Measurements from ENCODE around the gene PPIP5K1. TPM values are rescaled to one million over a fixed set of nuclear protein-coding genes. Genes with fewer than 3 reads are reported as not detected.

PPIP5K1 gene
- total RNA-seq, 1 experiment from 2014 or later = 34.4 TPM

DNA sequence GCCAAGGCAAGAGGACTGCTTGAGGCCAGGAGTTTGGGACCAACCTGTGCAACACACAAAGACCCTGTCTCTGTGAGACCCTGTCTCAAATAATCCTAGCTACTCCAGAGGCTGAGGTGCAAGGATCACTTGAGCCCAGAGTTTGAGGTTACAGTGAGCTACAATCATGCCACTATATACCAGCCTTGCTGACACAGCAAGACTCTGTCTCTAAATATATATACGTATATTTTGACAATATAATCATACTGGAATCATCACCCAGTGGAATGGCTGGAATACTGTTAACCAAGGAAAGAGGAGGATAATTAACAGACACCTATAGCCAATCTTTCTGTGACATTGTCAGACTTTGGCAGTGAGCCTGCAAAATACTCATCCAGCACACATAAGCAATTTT, 81.6 kb downstream of the PPIP5K1 start:
- Mint-ChIP-seq H3K27me3 (ENCODE audit: low read depth) (peaks cover 26% of the 10 kb centered on the region), H3K9me3 (no peaks in the 10 kb centered on the region), H3K27ac (no peak overlapping the region), H3K4me1 (peaks cover 20% of the 10 kb centered on the region), H3K36me3 (no peaks in the 10 kb centered on the region), H3K4me3 (no peak overlapping the region)
- TF ChIP-seq GRHL2 (CRISPR knock-in tag; IDR thresholded peaks at IDR 0.05; ENCODE audit: insufficient replicate concordance, severe bottlenecking) = no peak
- TF ChIP-seq JUN (CRISPR knock-in tag; IDR thresholded peaks at IDR 0.05) = no peak
- TF ChIP-seq MYBL2 (CRISPR knock-in tag; IDR thresholded peaks at IDR 0.05) = no peak
- TF ChIP-seq ZNF138 (CRISPR knock-in tag; conservative IDR thresholded peaks at IDR 0.05) = no peak
- no peak for TF ChIP-seq ZNF219 (CRISPR knock-in tag; IDR thresholded peaks at IDR 0.05; ENCODE audit: borderline replicate concordance)
- TF ChIP-seq ZNF263 (CRISPR knock-in tag; IDR thresholded peaks at IDR 0.05; ENCODE audit: low read depth) = no peak
- TF ChIP-seq, protein P1, sequence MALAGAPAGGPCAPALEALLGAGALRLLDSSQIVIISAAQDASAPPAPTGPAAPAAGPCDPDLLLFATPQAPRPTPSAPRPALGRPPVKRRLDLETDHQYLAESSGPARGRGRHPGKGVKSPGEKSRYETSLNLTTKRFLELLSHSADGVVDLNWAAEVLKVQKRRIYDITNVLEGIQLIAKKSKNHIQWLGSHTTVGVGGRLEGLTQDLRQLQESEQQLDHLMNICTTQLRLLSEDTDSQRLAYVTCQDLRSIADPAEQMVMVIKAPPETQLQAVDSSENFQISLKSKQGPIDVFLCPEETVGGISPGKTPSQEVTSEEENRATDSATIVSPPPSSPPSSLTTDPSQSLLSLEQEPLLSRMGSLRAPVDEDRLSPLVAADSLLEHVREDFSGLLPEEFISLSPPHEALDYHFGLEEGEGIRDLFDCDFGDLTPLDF (CRISPR knock-in tag; IDR thresholded peaks at IDR 0.05) = no peak
- TF ChIP-seq, protein P2, sequence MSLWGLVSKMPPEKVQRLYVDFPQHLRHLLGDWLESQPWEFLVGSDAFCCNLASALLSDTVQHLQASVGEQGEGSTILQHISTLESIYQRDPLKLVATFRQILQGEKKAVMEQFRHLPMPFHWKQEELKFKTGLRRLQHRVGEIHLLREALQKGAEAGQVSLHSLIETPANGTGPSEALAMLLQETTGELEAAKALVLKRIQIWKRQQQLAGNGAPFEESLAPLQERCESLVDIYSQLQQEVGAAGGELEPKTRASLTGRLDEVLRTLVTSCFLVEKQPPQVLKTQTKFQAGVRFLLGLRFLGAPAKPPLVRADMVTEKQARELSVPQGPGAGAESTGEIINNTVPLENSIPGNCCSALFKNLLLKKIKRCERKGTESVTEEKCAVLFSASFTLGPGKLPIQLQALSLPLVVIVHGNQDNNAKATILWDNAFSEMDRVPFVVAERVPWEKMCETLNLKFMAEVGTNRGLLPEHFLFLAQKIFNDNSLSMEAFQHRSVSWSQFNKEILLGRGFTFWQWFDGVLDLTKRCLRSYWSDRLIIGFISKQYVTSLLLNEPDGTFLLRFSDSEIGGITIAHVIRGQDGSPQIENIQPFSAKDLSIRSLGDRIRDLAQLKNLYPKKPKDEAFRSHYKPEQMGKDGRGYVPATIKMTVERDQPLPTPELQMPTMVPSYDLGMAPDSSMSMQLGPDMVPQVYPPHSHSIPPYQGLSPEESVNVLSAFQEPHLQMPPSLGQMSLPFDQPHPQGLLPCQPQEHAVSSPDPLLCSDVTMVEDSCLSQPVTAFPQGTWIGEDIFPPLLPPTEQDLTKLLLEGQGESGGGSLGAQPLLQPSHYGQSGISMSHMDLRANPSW (CRISPR knock-in tag; conservative IDR thresholded peaks at IDR 0.05; ENCODE audit: low read depth) = no peak
- no peak for TF ChIP-seq RELA (CRISPR knock-in tag; IDR thresholded peaks at IDR 0.05; ENCODE audit: borderline replicate concordance)
- TF ChIP-seq CBFB (CRISPR knock-in tag; IDR thresholded peaks at IDR 0.05; ENCODE audit: low read depth) = no peak
- TF ChIP-seq, protein P3, sequence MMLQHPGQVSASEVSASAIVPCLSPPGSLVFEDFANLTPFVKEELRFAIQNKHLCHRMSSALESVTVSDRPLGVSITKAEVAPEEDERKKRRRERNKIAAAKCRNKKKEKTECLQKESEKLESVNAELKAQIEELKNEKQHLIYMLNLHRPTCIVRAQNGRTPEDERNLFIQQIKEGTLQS (CRISPR knock-in tag; conservative IDR thresholded peaks at IDR 0.05) = no peak
- TF ChIP-seq NR3C1 (CRISPR knock-in tag; conservative IDR thresholded peaks at IDR 0.05; ENCODE audit: low read depth) = no peak
- TF ChIP-seq, protein P4, sequence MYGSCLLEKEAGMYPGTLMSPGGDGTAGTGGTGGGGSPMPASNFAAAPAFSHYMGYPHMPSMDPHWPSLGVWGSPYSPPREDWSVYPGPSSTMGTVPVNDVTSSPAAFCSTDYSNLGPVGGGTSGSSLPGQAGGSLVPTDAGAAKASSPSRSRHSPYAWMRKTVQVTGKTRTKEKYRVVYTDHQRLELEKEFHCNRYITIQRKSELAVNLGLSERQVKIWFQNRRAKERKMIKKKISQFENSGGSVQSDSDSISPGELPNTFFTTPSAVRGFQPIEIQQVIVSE (CRISPR knock-in tag; IDR thresholded peaks at IDR 0.05; ENCODE audit: borderline replicate concordance) = no peak
- TF ChIP-seq, protein P5, sequence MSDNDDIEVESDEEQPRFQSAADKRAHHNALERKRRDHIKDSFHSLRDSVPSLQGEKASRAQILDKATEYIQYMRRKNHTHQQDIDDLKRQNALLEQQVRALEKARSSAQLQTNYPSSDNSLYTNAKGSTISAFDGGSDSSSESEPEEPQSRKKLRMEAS (CRISPR knock-in tag; IDR thresholded peaks at IDR 0.05) = no peak
- no peak for TF ChIP-seq CREM (CRISPR knock-in tag; IDR thresholded peaks at IDR 0.05)
- TF ChIP-seq, protein P6, sequence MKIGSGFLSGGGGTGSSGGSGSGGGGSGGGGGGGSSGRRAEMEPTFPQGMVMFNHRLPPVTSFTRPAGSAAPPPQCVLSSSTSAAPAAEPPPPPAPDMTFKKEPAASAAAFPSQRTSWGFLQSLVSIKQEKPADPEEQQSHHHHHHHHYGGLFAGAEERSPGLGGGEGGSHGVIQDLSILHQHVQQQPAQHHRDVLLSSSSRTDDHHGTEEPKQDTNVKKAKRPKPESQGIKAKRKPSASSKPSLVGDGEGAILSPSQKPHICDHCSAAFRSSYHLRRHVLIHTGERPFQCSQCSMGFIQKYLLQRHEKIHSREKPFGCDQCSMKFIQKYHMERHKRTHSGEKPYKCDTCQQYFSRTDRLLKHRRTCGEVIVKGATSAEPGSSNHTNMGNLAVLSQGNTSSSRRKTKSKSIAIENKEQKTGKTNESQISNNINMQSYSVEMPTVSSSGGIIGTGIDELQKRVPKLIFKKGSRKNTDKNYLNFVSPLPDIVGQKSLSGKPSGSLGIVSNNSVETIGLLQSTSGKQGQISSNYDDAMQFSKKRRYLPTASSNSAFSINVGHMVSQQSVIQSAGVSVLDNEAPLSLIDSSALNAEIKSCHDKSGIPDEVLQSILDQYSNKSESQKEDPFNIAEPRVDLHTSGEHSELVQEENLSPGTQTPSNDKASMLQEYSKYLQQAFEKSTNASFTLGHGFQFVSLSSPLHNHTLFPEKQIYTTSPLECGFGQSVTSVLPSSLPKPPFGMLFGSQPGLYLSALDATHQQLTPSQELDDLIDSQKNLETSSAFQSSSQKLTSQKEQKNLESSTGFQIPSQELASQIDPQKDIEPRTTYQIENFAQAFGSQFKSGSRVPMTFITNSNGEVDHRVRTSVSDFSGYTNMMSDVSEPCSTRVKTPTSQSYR (CRISPR knock-in tag; IDR thresholded peaks at IDR 0.05) = no peak
- TF ChIP-seq TP53 (CRISPR knock-in tag; IDR thresholded peaks at IDR 0.05) = no peak
- TF ChIP-seq, protein P7, sequence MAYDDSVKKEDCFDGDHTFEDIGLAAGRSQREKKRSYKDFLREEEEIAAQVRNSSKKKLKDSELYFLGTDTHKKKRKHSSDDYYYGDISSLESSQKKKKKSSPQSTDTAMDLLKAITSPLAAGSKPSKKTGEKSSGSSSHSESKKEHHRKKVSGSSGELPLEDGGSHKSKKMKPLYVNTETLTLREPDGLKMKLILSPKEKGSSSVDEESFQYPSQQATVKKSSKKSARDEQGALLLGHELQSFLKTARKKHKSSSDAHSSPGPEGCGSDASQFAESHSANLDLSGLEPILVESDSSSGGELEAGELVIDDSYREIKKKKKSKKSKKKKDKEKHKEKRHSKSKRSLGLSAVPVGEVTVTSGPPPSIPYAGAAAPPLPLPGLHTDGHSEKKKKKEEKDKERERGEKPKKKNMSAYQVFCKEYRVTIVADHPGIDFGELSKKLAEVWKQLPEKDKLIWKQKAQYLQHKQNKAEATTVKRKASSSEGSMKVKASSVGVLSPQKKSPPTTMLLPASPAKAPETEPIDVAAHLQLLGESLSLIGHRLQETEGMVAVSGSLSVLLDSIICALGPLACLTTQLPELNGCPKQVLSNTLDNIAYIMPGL (CRISPR knock-in tag; IDR thresholded peaks at IDR 0.05) = no peak
- DNase-seq (ENCODE audit: low spot score) (no peak), ATAC-seq (no peak)
- ChIA-PET POLR2A (no interaction called here), CTCF (no interaction called here)
